ENCODE data around the gene ABCC6.
"Not testable (repeated sequence)": the region's sequence is repeated elsewhere in the genome, so short reads cannot be mapped to it uniquely, and the experiment has no call there.

DNA sequence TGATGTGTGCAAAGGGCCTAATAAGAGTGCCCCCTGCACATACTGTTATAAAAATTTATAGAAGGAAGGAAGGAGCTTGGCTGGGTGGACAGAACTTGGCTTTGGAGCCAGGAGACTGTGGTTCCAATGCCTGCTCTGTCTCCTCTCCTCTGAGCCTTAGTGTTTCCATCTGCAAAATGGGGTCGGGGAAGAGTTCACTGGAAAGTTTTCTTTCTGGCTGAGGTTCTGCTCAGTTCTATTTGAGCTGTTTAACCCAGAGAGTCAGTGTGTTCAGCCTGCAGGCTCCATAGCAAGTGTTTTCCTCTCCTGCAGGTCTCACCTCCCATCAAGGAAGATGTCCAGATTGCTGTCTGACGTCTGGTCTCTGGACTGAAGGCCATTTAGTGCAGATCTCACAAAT is 17.4 kb downstream of the ABCC6 start:
- TF ChIP-seq POLR2AphosphoS5 (IDR thresholded peaks at IDR 0.05; ENCODE audit: low read depth, low read length); POLR2A (IDR thresholded peaks at IDR 0.05; ENCODE audit: low read depth, low read length); POU2F2 (IDR thresholded peaks at IDR 0.05; ENCODE audit: low read depth, low read length); SPI1 (IDR thresholded peaks at IDR 0.05; ENCODE audit: low read depth, low read length); PAX5 (IDR thresholded peaks at IDR 0.05; ENCODE audit: insufficient read depth, low read length, severe bottlenecking): not testable (repeated sequence)
